ENCODE measurements around the gene STIM2. TPM values are rescaled to one million over a fixed set of nuclear protein-coding genes. Genes with fewer than 3 reads are reported as not detected.
A peak's percentile ranks its signal among the peaks of the same experiment; 100 is the strongest.

STIM2 gene
- total and polyA plus RNA-seq, 10 of the 15 experiments (the other 5 are each of a cell fraction or from before 2014, with no cell fraction given), result 4.7 to 41.5 (median 16.9) TPM

GRCh38 chr4:26953366-26953765, 92.7 kb downstream of the STIM2 start (continued):
- TF ChIP-seq ZNF687 (IDR thresholded peaks at IDR 0.05), result no peak
- TF ChIP-seq SREBF1 (IDR thresholded peaks at IDR 0.05; ENCODE audit: low read length), result no peak
- TF ChIP-seq PAX8 (IDR thresholded peaks at IDR 0.05), result no peak
- TF ChIP-seq MYB (IDR thresholded peaks at IDR 0.05; ENCODE audit: borderline replicate concordance, low read depth, low read length), result no peak
- no peak for TF ChIP-seq CEBPB (IDR thresholded peaks at IDR 0.05; ENCODE audit: borderline replicate concordance in 1 of 2, low read depth in 2 of 2, low read length in 2 of 2)
- no peak for TF ChIP-seq KLF5 (IDR thresholded peaks at IDR 0.05; ENCODE audit: partially characterized antibody)

GRCh38 chr4:26953770-26954423, 93.3 kb downstream of the STIM2 start:
- in situ Hi-C loops (cut with MboI), result no loop called here
- Histone ChIP-seq H3K27ac (ENCODE audit: control insufficient read depth, insufficient read depth) (no peak overlapping the region), H3K4me3 (no peak overlapping the region), H3K9ac (ENCODE audit: control insufficient read depth, insufficient read depth, low read length) (no peak overlapping the region), H3K36me3 (ENCODE audit: control insufficient read depth in 2 of 2, insufficient read depth in 2 of 2, low read length in 1 of 2) (no peaks in the 10 kb centered on the region; a peak in 1 of 4 replicates), H4K20me1 (ENCODE audit: control insufficient read depth, insufficient read depth) (no peaks in the 10 kb centered on the region), H3K27me3 (replicated peaks in 1 of 2; ENCODE audit: control insufficient read depth in 2 of 2, insufficient read depth in 2 of 2, low read length in 1 of 2) (no peaks in the 10 kb centered on the region), H2AFZ (ENCODE audit: control insufficient read depth, low read depth, low read length) (no peak overlapping the region), H3K4me1 (ENCODE audit: control insufficient read depth, insufficient read depth, low read length) (peaks cover 6% of the 10 kb centered on the region; the same call in 1 of the 2 replicates), H3K79me2 (ENCODE audit: control insufficient read depth, insufficient read depth, low read length) (no peaks in the 10 kb centered on the region; the same call in none of the 2 replicates), H3K4me2 (ENCODE audit: control insufficient read depth, insufficient read depth) (peak overlapping the region; percentile 47), H3K9me3 (replicated peaks; ENCODE audit: control insufficient read depth, insufficient read depth, low read length) (peaks cover 5% of the 10 kb centered on the region; the same call in 2 of the 3 replicates)
- POLR2A ChIA-PET, result no interaction called here
- ATAC-seq (peak; percentile 48), DNase-seq (ENCODE audit: low read depth, low spot score) (no peak), FAIRE-seq (no peak)
- no TSS peak for BruUV-seq (replicated peaks)
- RAD21 ChIA-PET (ENCODE audit: unreplicated experiment), result no interaction called here
- WGBS (ENCODE audit: insufficient coverage, insufficient replicate concordance, low lambda C conversion rate, missing lambda C conversion rate), result 76% methylated on average over 3 of the region's 3 CpGs
- SMC1A ChIA-PET (ENCODE audit: uncharacterized antibody, unreplicated experiment), result no interaction called here
- CTCF ChIA-PET, result no interaction called here
- intact Hi-C loops (cut with micrococcal nuclease; ENCODE audit: unreplicated experiment), result no loop called here
- TF ChIP-seq ATF2 (IDR thresholded peaks at IDR 0.05; ENCODE audit: low read length) (no peak), RFX5 (IDR thresholded peaks at IDR 0.05; ENCODE audit: low read depth, low read length) (no peak), FOXK2 (IDR thresholded peaks at IDR 0.05) (no peak), TARDBP (IDR thresholded peaks at IDR 0.05; ENCODE audit: borderline replicate concordance) (no peak), ESRRA (IDR thresholded peaks at IDR 0.05; ENCODE audit: low read length) (no peak), NFYB (IDR thresholded peaks at IDR 0.05; ENCODE audit: insufficient read depth, low read depth, low read length) (no peak), ZNF687 (IDR thresholded peaks at IDR 0.05) (no peak), POLR2A (IDR thresholded peaks at IDR 0.05; ENCODE audit: low read depth, low read length) (no peak), NR2C2 (IDR thresholded peaks at IDR 0.05; ENCODE audit: borderline replicate concordance, control insufficient read depth, insufficient read length, low read depth) (no peak)

Measured in GM12878 (cell line).